HEK293T (cell line): ENCODE data around the gene ACD.

Experiments
- CTCF ChIA-PET: fragments of 350-600 bp; formaldehyde crosslinking; extraction: SDS; loops from one replicate; lab custom pipeline; 2021; ENCODE audit warnings: antibody characterized with exemption, inconsistent platforms; lab: Yijun Ruan, JAX
- POLR2A ChIA-PET: fragments of 350-600 bp; formaldehyde crosslinking; extraction: SDS; loops from one replicate; lab custom pipeline; 2020; ENCODE audit warnings: antibody characterized with exemption, inconsistent platforms; lab: Yijun Ruan, JAX
- DNase-seq: peaks from one replicate; pipeline ENCODE4 v3.0.0; 2012; ENCODE audit warnings: mixed read lengths; ENCODE audit errors: extremely low spot score
- ARNT ChIP-seq: fragments of 450-650 bp; IDR thresholded peaks from 2 replicates; pipeline ENCODE4 v1.6.1; 2017; ENCODE audit warnings: mild to moderate bottlenecking
- BHLHE40 ChIP-seq: fragments of 450-650 bp; IDR thresholded peaks from 2 replicates; pipeline ENCODE4 v1.6.1; 2016; ENCODE audit warnings: mild to moderate bottlenecking, moderate library complexity, borderline replicate concordance
- CTBP1 ChIP-seq: fragments of 450-650 bp; IDR thresholded peaks from 2 replicates; pipeline ENCODE4 v1.6.1; 2016; ENCODE audit warnings: borderline replicate concordance
- ELF4 ChIP-seq: fragments of 450-650 bp; IDR thresholded peaks from 2 replicates; pipeline ENCODE4 v1.6.1; 2017; ENCODE audit warnings: antibody characterized with exemption
- FOXA1 ChIP-seq: fragments of 450-650 bp; IDR thresholded peaks from 2 replicates; pipeline ENCODE4 v1.6.1; 2016; ENCODE audit warnings: mild to moderate bottlenecking
- FOXK2 ChIP-seq: fragments of 450-650 bp; IDR thresholded peaks from 2 replicates; pipeline ENCODE4 v1.6.1; 2016; ENCODE audit warnings: mild to moderate bottlenecking
- FOXM1 ChIP-seq: fragments of 450-650 bp; IDR thresholded peaks from 2 replicates; pipeline ENCODE4 v1.6.1; 2017; ENCODE audit warnings: mild to moderate bottlenecking, borderline replicate concordance
- HDGF ChIP-seq: fragments of 450-650 bp; IDR thresholded peaks from 2 replicates; pipeline ENCODE4 v1.6.1; 2017; ENCODE audit warnings: antibody characterized with exemption, borderline replicate concordance
- L3MBTL2 ChIP-seq: fragments of 450-650 bp; conservative IDR thresholded peaks from 2 replicates; pipeline ENCODE4 v1.6.1; 2016; ENCODE audit warnings: mild to moderate bottlenecking
- LEF1 ChIP-seq: fragments of 450-650 bp; IDR thresholded peaks from 2 replicates; pipeline ENCODE4 v1.6.1; 2017; ENCODE audit warnings: mild to moderate bottlenecking, borderline replicate concordance
- NFRKB ChIP-seq: fragments of 450-650 bp; IDR thresholded peaks from 2 replicates; pipeline ENCODE4 v1.6.1; 2016; ENCODE audit warnings: mild to moderate bottlenecking, moderate library complexity
- SP1 ChIP-seq: fragments of 450-650 bp; IDR thresholded peaks from 2 replicates; pipeline ENCODE4 v1.6.1; 2017
- SUZ12 ChIP-seq: fragments of 450-650 bp; IDR thresholded peaks from 2 replicates; pipeline ENCODE4 v1.6.1; 2016; ENCODE audit warnings: mild to moderate bottlenecking
- TARDBP ChIP-seq: fragments of 450-650 bp; IDR thresholded peaks from 2 replicates; pipeline ENCODE4 v1.6.1; 2016
- ZNF384 ChIP-seq: fragments of 450-650 bp; IDR thresholded peaks from 2 replicates; pipeline ENCODE4 v1.6.1; 2016
- TF ChIP-seq, protein P1 (sequence below): fragments of 450-650 bp; IDR thresholded peaks from 2 replicates; pipeline ENCODE4 v1.6.1; 2016

ACD gene

DNA sequence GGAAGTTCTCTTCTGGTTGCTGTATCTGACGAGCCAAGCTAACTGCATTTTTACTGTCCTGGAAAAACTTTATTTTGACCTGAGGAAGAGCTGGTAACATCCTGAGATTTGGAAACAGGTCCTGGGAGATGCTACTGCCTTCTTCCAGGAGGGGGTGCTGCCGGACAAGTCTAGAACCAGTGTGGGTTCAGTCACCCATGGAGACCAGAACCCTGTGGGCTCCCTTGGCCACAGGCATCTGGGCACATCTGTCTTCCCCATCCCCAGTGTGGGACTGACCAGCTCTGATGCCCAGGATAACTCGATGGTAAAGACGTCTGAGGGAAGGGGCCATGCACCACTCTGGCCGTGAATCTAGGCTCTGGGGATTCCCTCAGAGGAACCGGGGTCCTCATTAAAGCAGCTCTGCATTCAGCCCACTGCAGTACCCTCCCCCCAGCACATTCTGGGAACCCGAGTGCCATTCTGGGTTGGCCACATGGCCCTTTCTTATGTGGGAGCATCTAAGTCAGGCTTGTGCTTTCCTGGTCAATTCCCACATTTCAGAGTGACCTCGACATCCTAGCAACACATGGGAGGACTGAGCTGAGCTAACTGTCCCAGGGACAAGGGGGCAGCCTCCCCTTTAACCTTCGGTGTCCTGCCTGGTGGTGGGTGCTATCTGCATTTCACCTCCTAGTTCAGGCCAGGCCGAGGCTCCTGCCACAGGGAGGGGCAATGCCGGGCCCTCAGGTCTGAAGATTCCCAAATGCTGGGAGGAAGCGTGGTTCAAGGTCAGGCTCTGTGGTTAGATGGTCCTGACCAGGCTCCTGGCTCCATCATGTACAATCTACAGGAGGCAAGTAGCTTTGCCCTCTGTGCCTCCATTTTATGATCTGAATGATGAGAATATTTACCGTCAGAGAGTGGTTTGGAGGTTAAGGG, 12.9 kb upstream of the ACD start:
- ChIA-PET POLR2A (interaction anchor here (0.9 kb wide), 2 partner anchors 13 to 46 kb away, joined by 4 read pairs; partner anchors contain the start of genes ACD and GFOD2), CTCF (interaction anchor here (0.6 to 1.5 kb wide), 16 partner anchors 9 to 368 kb away, joined by 3 to 7 read pairs (median 4); partner anchors contain the start of genes ACD, RANBP10 and TSNAXIP1)
- TF ChIP-seq FOXK2, result no peak
- TF ChIP-seq, protein P1, sequence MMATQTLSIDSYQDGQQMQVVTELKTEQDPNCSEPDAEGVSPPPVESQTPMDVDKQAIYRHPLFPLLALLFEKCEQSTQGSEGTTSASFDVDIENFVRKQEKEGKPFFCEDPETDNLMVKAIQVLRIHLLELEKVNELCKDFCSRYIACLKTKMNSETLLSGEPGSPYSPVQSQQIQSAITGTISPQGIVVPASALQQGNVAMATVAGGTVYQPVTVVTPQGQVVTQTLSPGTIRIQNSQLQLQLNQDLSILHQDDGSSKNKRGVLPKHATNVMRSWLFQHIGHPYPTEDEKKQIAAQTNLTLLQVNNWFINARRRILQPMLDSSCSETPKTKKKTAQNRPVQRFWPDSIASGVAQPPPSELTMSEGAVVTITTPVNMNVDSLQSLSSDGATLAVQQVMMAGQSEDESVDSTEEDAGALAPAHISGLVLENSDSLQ, result no peak
- TF ChIP-seq TARDBP, result no peak
- DNase-seq, result peak; percentile 74

DNA sequence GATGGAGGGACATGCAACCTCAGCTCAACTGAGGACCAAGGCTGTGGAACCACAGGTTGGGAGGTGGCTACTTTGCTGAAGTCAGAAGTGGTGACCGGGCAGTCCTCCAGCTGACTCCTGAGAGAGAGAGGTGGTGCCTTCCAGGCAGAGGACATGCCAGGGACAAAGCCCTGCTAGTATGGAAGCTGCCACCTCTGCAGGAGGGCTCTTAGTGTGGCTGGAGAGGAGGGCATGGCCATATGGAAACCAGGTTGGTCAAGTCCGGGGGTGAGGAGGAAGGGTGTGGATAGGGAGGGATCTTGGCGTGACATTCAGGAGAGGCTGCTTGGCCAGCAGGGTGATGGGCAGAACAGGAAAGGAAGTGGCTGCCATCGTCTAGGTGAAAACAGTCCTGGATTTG, 12.2 kb upstream of the ACD start:
- no peak for DNase-seq
- POLR2A ChIA-PET, result interaction anchor here (0.9 kb wide), 2 partner anchors 12 to 47 kb away, joined by 4 read pairs; partner anchors contain the start of genes ACD and GFOD2
- TF ChIP-seq CTBP1 (no peak), ZNF384 (no peak), TARDBP (no peak), SUZ12 (no peak), FOXA1 (no peak), HDGF (no peak), FOXM1 (no peak), BHLHE40 (no peak), NFRKB (no peak), ARNT (no peak), L3MBTL2 (no peak), SP1 (no peak), LEF1 (no peak), FOXK2 (no peak), ELF4 (no peak)
- TF ChIP-seq, protein P1, result no peak
- CTCF ChIA-PET, result interaction anchor here (0.6 to 1.5 kb wide), 15 partner anchors 10 to 368 kb away, joined by 3 to 6 read pairs (median 4); partner anchors contain the start of genes ACD, RANBP10 and TSNAXIP1

DNA sequence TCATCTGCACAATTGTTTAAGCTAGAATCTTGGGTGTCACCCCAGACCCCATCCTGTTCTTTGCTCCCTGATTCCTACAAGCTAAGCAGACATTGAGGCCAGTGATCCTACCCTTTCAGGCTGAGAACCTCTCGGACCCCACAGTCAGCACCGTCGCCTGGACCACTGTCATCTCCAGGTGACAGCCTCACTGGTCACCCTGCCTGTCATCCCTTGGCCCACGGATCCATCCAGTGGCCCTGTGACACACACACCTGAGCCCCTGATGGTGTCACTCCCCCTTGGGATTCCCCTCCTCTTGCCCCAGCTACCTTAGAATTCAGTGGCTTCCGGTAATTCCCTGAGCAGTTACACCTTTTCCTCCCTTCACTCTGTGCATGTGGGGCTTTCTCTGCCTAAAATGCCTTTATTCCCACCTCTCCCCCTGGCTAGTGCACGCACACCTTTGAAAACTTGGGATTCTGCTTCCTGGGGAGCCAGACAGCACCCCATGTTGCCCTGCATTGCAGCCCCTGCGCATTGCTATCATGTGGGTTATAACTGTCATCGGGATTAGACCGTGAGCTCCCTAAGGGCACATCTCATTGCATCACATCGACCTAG, 9.5 kb upstream of the ACD start:
- CTCF ChIA-PET, result interaction anchor here (0.9 to 5.7 kb wide), 2 partner anchors 117 to 149 kb away, joined by 3 to 31 read pairs; no protein-coding TSS in a partner anchor
- no peak for TF ChIP-seq FOXA1
- TF ChIP-seq LEF1, result no peak
- TF ChIP-seq, protein P1, result no peak
- no peak for TF ChIP-seq TARDBP
- TF ChIP-seq ARNT, result no peak
- no peak for TF ChIP-seq HDGF
- TF ChIP-seq FOXK2, result no peak
- TF ChIP-seq ZNF384, result no peak
- TF ChIP-seq NFRKB, result no peak
- no peak for TF ChIP-seq BHLHE40
- TF ChIP-seq ELF4, result no peak
- no peak for TF ChIP-seq SUZ12
- no peak for TF ChIP-seq CTBP1
- TF ChIP-seq FOXM1, result no peak
- no peak for TF ChIP-seq SP1
- no peak for TF ChIP-seq L3MBTL2
- POLR2A ChIA-PET, result interaction anchor here (0.7 kb wide), 1 partner anchor 164 kb away, joined by 3 read pairs; no protein-coding TSS in a partner anchor
- DNase-seq, result no peak

DNA sequence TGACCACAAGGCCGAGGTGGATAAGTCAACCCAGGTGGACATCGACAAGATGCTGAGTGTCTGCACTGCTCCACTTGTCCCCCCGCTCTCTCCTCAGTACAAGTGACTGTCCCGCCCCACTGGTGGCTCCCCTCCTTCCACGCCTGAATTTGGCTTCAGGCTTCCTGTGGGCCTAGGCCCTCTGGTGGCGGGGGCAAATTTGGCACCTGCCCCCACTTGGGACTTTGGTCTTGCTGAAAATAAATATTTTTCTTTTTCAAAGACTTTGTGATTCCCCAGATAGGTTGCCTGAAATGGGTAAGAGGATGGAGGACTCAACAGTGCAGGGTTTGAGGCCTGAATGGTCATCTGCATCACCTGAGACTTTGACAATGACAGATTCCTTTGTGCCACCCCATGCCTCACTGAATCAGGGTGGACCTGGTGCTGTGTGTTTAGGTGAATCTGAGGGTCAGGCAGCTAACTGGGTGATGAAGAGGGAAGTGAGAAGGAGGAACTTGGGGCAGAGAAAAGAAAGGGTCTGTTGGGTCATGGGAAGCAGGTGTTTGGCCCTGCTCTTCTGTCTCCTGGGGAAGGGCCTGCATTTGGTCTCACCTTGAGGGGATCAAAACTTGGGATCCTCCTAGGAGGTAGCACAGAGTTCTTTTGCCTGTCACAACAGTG, 8.6 kb upstream of the ACD start:
- DNase-seq, result no peak
- TF ChIP-seq ZNF384 (no peak), FOXM1 (no peak), FOXK2 (no peak), FOXA1 (no peak), ARNT (no peak), BHLHE40 (no peak)
- POLR2A ChIA-PET, result interaction anchor here (1.3 kb wide), 1 partner anchor 147 kb away, joined by 4 read pairs; no protein-coding TSS in a partner anchor
- CTCF ChIA-PET, result interaction anchor here (0.9 to 5.7 kb wide), 2 partner anchors 118 to 148 kb away, joined by 3 to 31 read pairs; no protein-coding TSS in a partner anchor

DNA sequence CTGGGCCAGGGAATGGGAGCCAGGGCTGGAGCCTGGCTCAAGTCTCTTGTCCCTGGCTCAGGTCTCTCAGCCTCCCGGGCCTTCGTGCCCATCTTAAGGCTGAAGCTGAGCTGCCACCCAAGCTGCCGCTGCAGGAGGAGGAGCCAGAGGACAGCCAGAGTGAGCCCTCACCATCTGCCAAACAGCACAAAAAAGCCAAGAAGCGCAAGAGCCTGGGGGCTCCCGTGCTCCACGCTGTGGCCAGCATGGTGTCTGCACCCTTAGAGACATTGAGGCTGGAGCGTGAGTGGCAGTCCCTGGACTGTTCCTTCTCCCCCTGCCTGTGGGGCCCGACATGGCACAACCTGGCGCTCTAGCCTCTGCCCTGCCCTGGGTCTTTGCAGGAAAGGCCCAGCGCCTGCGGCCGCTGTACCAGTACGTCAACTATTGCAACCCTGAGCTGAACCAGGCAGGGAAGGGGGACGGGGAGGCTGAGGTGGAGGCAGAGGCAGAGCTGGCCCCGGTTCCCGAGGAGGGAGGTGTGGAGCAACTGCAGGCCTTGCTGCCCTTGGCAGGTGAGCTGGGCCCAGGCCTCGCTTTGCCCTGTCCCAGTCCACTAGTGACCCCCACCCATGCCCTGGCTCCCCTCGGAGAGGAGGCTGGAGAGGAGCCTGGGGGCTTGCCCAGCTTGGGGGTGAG, 7.9 kb upstream of the ACD start:
- ChIA-PET CTCF (interaction anchor here (1.9 to 5.7 kb wide), 3 partner anchors 24 to 147 kb away, joined by 4 to 31 read pairs (median 9); no protein-coding TSS in a partner anchor), POLR2A (interaction anchor here (1.3 to 2.3 kb wide), 2 partner anchors 147 to 267 kb away, joined by 4 to 6 read pairs; no protein-coding TSS in a partner anchor)
- DNase-seq, result peak; percentile 85
- TF ChIP-seq ELF4 (no peak), CTBP1 (no peak), HDGF (no peak), FOXA1 (no peak), BHLHE40 (no peak), FOXK2 (no peak), NFRKB (no peak)
- TF ChIP-seq, protein P1, result peak; percentile 91
